Upper lobe of left lung (tissue), 6 donors: ENCODE data around the gene SH3PXD2A. TPM values are rescaled to one million over a fixed set of nuclear protein-coding genes. Genes with fewer than 3 reads are reported as not detected.

Experiments
- ATAC-seq, 2 donors: fragments of 200-7000 bp; cut with Tn5 transposase; one replicate each; pipeline ENCODE4 v1.9.1; 2022; ENCODE audit warnings: mild to moderate bottlenecking in 2 of 2, moderate library complexity in 2 of 2; ENCODE audit not compliant: low FRiP score in 2 of 2
- DNase-seq, 2 donors: peaks; one replicate each; pipeline ENCODE4 v3.0.0-alpha.2; 2019 to 2020
- H3K27ac ChIP-seq, 4 donors: fragments of 200-600 bp; sonication (generic); one replicate each; pipeline ENCODE4 v1.5.1; 2016 to 2019
- H3K27me3 ChIP-seq, 4 donors: fragments of 200-600 bp; sonication (generic); one replicate each; pipeline ENCODE4 v1.5.1; 2017 to 2019
- H3K36me3 ChIP-seq, 4 donors: fragments of 200-600 bp; sonication (generic); one replicate each; pipeline ENCODE4 v1.5.1; 2016 to 2019
- H3K4me1 ChIP-seq, 4 donors: fragments of 200-600 bp; sonication (generic); one replicate each; pipeline ENCODE4 v1.5.1; 2018 to 2019
- H3K4me3 ChIP-seq, 4 donors: fragments of 200-600 bp; sonication (generic); one replicate each; pipeline ENCODE4 v1.5.1; 2017 to 2019; ENCODE audit warnings: mild to moderate bottlenecking in 2 of 4, moderate library complexity in 1 of 4
- H3K9me3 ChIP-seq, 4 donors: fragments of 200-600 bp; sonication (generic); one replicate each; pipeline ENCODE4 v1.5.1; 2018 to 2019
- EP300 ChIP-seq, 4 donors: sonication (generic); formaldehyde crosslinking; IDR thresholded peaks; one replicate each; pipeline ENCODE4 v1.5.1; 2017; ENCODE audit warnings: antibody characterized with exemption in 4 of 4, control low read depth in 2 of 4
- POLR2A ChIP-seq, 4 donors: fragments of 450-650 bp; IDR thresholded peaks; one replicate each; pipeline ENCODE4 v1.5.1; 2016 to 2017; ENCODE audit warnings: antibody characterized with exemption in 4 of 4, mild to moderate bottlenecking in 2 of 4
- POLR2AphosphoS5 ChIP-seq, 2 donors: sonication (generic); formaldehyde crosslinking; IDR thresholded peaks; one replicate each; pipeline ENCODE4 v1.5.1; 2017; ENCODE audit warnings: antibody characterized with exemption in 2 of 2
- WGBS, 2 donors: methylation state at CpG; one replicate each; pipeline ENCODE4 v1.1.5; 2017 to 2018; 5-methylcytosine and 5-hydroxymethylcytosine counted together
- total RNA-seq, 6 donors: library from RNA; depleted of rRNA in 4 of 6; stranded (reverse); fragments of >200 nt in 4 of 6; gene quantifications; one replicate each; pipeline versions ENCODE4 v1.1.0 to v1.2.1, GENCODE V29; 2016 to 2021
- TF ChIP-seq, protein P1 (sequence below), 6 experiments: fragments of 450-650 bp in 4 of 6; fragments of 200-600 bp in 2 of 6; sonication (generic) in 2 of 6; IDR thresholded peaks; one replicate each; pipeline ENCODE4 v1.5.1; 2016 to 2019; ENCODE audit warnings: antibody characterized with exemption in 6 of 6
- donor health status: DM: no; HTN: no; CAD: no; lungs with moderate emphysema.
- donor health status: DM: no; HTN: yes; CAD: no; lungs with severe emphysema.

SH3PXD2A gene
- total RNA-seq, 6 donors from 2014 or later, result 19.6 to 42.2 (median 30.8) TPM

DNA sequence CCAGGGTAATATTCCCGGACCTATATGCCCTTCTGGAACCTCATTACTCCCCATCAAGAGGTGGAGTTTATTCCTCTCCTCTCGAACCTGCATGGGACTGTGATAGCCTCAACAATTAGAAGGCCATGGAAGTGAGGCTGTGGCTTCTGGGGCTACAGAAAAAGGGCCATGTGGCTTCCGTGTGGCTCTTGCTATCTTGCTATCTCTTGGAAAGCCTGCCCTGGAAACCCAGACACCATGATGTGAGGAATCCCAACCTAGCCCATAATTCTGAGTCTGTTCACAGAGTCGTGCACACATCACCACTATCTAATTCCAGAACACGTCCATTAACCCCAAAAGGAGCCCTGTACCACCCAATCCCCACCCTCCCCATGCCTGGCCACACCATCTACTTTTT lies 20.8 kb upstream of the SH3PXD2A start:
- 91 to 94% methylated on average over 5 of the region's 5 CpGs for WGBS, 2 donors
- ATAC-seq (no peak), DNase-seq (no peak)
- no peak overlapping the region for H3K27ac ChIP-seq
- H3K36me3 ChIP-seq, result peaks cover 6 to 60% (median 36%) of the 10 kb centered on the region in 4 donors
- no peaks in the 10 kb centered on the region for H3K27me3 ChIP-seq
- no peaks in the 10 kb centered on the region for H3K9me3 ChIP-seq
- H3K4me1 ChIP-seq, result peaks cover 0 to 6% (median 4%) of the 10 kb centered on the region in 4 donors
- no peak for TF ChIP-seq POLR2AphosphoS5 (IDR thresholded peaks at IDR 0.05)
- no peak for TF ChIP-seq POLR2A (IDR thresholded peaks at IDR 0.05)
- TF ChIP-seq, protein P1, sequence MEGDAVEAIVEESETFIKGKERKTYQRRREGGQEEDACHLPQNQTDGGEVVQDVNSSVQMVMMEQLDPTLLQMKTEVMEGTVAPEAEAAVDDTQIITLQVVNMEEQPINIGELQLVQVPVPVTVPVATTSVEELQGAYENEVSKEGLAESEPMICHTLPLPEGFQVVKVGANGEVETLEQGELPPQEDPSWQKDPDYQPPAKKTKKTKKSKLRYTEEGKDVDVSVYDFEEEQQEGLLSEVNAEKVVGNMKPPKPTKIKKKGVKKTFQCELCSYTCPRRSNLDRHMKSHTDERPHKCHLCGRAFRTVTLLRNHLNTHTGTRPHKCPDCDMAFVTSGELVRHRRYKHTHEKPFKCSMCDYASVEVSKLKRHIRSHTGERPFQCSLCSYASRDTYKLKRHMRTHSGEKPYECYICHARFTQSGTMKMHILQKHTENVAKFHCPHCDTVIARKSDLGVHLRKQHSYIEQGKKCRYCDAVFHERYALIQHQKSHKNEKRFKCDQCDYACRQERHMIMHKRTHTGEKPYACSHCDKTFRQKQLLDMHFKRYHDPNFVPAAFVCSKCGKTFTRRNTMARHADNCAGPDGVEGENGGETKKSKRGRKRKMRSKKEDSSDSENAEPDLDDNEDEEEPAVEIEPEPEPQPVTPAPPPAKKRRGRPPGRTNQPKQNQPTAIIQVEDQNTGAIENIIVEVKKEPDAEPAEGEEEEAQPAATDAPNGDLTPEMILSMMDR (IDR thresholded peaks at IDR 0.05), result no peak
- no peak for TF ChIP-seq EP300 (IDR thresholded peaks at IDR 0.05)
- H3K4me3 ChIP-seq, result no peak overlapping the region

DNA sequence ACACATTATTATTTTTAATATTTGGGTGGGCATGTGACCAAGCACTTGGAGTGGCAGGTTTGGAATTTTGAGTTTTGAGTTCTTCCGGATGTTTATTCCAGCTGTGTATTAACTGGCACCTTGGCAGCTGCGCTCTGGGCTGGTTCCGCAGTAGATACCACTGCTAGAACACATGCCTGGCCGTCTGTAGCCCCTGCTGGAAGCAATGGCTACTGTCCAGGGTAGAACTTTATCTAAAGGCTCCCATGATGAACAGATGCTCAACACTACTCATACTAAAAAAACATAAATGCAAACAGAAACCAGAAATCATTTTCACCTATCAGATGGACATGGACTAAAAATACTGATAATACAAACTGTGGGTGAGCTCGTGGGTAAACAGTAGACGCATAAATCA lies 19.4 kb upstream of the SH3PXD2A start:
- WGBS, 2 donors, result 54 to 62% methylated on average over 6 of the region's 6 CpGs
- H3K4me3 ChIP-seq, result no peak overlapping the region
- TF ChIP-seq, protein P1 (IDR thresholded peaks at IDR 0.05), result peak in 1 of 6 experiments; percentile 5
- no peak for TF ChIP-seq EP300 (IDR thresholded peaks at IDR 0.05)
- no peaks in the 10 kb centered on the region for H3K9me3 ChIP-seq
- H3K36me3 ChIP-seq, result peaks cover 6 to 49% (median 23%) of the 10 kb centered on the region in 4 donors
- DNase-seq, result no peak
- ATAC-seq, result no peak
- no peak overlapping the region for H3K27ac ChIP-seq
- peaks cover 0 to 10% (median 4%) of the 10 kb centered on the region in 4 donors for H3K4me1 ChIP-seq
- no peaks in the 10 kb centered on the region for H3K27me3 ChIP-seq

DNA sequence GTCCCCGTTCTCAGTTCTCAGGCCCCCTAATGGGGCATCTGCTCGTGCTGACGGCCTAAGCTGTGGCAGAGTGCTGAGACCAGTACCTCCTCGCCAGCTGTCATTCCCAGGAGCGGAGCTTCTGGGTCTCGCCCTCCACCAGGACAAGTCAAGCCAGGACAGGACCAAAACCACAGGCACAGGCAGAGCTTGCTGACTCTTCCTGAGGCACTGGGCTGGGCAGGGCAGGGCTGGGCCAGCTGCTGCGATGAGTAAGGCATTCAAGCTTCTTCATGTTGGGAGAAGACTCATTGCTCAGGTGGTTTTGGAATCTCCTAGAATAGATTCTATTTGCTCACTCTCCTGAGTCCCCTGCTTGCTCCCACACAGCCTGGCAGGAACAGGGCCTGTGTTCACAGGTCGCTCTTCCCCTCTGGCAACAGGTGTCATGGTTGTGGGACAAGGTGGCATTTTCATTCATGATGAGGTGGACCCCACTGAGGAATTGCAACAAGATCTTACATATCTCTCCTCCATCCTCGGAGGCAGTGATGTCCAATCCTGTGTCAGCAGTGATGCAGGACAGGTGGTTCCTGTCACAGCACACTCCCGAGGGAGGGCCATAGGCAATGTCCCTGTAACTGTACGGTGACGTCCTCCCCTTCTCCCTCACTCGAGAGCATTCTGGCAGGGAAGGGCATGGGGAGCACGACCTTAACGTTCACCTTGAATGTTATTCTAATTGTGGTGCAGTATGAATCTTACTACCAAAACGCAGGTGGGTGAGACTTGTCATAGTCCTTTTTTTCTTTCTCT lies 17.0 kb upstream of the SH3PXD2A start:
- Histone ChIP-seq H3K9me3 (no peaks in the 10 kb centered on the region), H3K4me3 (no peak overlapping the region), H3K27ac (no peak overlapping the region), H3K27me3 (no peaks in the 10 kb centered on the region), H3K4me1 (peaks cover 0 to 10% (median 4%) of the 10 kb centered on the region in 4 donors), H3K36me3 (peaks cover 0 to 25% (median 2%) of the 10 kb centered on the region in 4 donors)
- ATAC-seq (no peak), DNase-seq (no peak)
- 87 to 89% methylated on average over 14 to 16 of the region's 16 CpGs for WGBS, 2 donors
- TF ChIP-seq EP300 (IDR thresholded peaks at IDR 0.05), result no peak

DNA sequence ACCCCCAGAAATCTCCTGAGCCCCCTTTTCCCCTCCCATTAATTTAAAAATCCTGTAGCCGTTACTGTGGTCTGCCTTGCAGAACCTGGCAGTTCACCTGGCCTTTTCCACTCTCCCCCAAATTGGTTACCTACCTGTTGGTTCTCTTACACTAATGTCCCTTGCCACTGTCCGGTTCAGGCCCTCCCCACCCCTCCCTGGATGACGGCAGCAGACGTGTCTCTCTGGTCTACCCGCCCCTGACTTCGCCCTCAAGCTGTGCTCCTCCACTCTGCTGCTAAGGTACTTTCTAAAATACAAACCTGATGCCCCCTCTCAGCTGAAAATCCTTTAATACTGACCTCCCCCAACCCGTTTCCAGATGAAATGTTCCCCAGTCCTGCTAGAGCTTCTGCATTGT lies 15.6 kb upstream of the SH3PXD2A start:
- Histone ChIP-seq H3K36me3 (peaks cover 0 to 18% (median 2%) of the 10 kb centered on the region in 4 donors), H3K27ac (no peak overlapping the region), H3K9me3 (no peaks in the 10 kb centered on the region), H3K4me1 (peaks cover 0 to 10% (median 4%) of the 10 kb centered on the region in 4 donors), H3K27me3 (no peaks in the 10 kb centered on the region), H3K4me3 (no peak overlapping the region)
- 89 to 96% methylated on average over 7 of the region's 7 CpGs for WGBS, 2 donors
- DNase-seq (no peak), ATAC-seq (no peak)
- no peak for TF ChIP-seq POLR2AphosphoS5 (IDR thresholded peaks at IDR 0.05)
- no peak for TF ChIP-seq EP300 (IDR thresholded peaks at IDR 0.05)
- TF ChIP-seq POLR2A (IDR thresholded peaks at IDR 0.05), result no peak
- TF ChIP-seq, protein P1 (IDR thresholded peaks at IDR 0.05), result no peak

DNA sequence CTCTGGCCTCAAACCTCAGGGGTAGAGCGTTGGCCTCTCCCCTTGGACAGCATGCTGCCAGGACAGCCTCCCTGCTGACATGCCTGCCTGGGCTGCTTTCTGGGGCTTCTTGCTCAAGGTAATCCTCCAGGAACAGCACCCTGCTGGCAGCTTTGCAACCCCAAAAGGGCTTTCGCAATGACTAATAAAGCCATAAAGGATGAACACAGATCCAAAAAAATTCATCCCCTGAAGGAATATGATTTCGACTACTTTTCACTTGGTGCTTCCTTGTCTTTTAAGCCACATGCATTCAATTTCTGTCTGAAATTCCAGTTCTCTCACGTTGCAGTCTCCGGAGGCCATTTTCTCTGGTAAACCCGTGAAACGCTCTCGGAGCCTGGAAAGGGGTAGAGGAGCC lies 15.1 kb upstream of the SH3PXD2A start:
- TF ChIP-seq, protein P1 (IDR thresholded peaks at IDR 0.05), result no peak
- no peak for TF ChIP-seq POLR2A (IDR thresholded peaks at IDR 0.05)
- no peak for TF ChIP-seq POLR2AphosphoS5 (IDR thresholded peaks at IDR 0.05)
- TF ChIP-seq EP300 (IDR thresholded peaks at IDR 0.05), result no peak
- peaks cover 0 to 3% (median under 1%) of the 10 kb centered on the region in 4 donors for H3K9me3 ChIP-seq
- WGBS, 2 donors, result 84 to 86% methylated on average over 8 of the region's 8 CpGs
- no peak overlapping the region for H3K4me3 ChIP-seq
- DNase-seq (no peak), ATAC-seq (peak in 1 of 2 donors; percentile 33)
- peaks cover 0 to 18% (median 2%) of the 10 kb centered on the region in 4 donors for H3K36me3 ChIP-seq
- H3K27ac ChIP-seq, result no peak overlapping the region
- H3K27me3 ChIP-seq, result no peaks in the 10 kb centered on the region
- H3K4me1 ChIP-seq, result peaks cover 0 to 10% (median 4%) of the 10 kb centered on the region in 4 donors
